GM19468 (cell line): ENCODE measurements around the gene UBA1.
A peak's percentile ranks its signal among the peaks of the same experiment; 100 is the strongest.

ENCODE experiments used
- ATAC-seq: cut with Tn5 transposase; IDR thresholded peaks from one replicate; pipeline ENCODE4 v1.9.1; 2021; ENCODE audit warnings: mild to moderate bottlenecking, moderate library complexity, moderate number of reproducible peaks; ENCODE audit not compliant: unreplicated experiment; ENCODE audit errors: extremely low read depth

Gene UBA1

DNA sequence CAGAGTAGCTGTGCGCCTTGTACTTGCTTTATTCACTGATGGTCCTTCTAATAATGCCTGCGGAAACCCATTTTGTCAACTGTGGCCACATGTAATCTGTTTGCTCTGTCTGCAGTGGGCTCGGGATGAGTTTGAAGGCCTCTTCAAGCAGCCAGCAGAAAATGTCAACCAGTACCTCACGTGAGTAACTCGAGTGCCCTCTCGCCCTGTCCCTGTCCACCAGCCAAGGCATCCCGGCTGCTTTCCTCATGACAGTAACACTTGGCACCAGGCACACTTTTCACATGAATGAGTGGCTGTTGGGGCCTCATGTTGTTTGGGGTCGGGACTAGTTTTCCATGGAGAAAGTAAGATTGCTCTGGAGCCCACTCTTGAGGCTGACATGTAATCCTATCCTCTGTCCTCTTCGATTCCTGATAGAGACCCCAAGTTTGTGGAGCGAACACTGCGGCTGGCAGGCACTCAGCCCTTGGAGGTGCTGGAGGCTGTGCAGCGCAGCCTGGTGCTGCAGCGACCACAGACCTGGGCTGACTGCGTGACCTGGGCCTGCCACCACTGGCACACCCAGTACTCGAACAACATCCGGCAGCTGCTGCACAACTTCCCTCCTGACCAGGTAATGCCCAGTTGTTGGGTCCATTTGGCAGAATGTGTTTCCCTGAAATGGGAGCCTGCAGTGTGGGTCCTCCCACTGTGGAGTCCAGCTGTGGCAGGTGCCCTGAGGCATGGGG is 16.0 kb downstream of the UBA1 start:
- ATAC-seq, result no peak

DNA sequence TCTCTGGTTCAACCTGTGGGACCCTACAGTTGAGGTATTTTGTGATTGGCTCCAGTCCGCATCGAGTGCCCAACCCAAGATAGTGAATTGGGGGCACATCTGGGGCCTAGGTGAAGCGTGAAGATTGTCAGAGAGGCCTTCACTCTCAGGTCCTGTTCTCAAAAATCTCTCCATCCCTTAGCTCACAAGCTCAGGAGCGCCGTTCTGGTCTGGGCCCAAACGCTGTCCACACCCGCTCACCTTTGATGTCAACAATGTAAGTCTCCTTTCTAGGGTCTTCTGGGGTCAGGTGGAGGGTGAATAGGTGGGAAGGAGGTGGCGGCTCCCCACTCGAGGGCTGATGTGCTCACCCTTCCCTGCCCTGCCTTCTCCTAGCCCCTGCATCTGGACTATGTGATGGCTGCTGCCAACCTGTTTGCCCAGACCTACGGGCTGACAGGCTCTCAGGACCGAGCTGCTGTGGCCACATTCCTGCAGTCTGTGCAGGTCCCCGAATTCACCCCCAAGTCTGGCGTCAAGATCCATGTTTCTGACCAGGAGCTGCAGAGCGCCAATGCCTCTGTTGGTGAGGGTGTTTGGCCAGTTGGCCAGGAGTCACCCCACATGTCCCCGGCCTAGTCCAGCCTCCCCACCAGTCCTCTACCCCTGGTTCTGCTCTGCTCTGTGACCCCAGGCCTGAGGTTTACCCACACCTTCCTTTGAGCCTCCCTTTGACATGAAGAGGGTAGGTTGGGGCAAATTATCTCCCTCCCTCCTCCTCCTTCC is 17.2 kb downstream of the UBA1 start:
- no peak for ATAC-seq

- ATAC-seq, result no peak
Observed at GRCh38 chrX:47212381-47213293, 19.0 kb downstream of the UBA1 start.

DNA sequence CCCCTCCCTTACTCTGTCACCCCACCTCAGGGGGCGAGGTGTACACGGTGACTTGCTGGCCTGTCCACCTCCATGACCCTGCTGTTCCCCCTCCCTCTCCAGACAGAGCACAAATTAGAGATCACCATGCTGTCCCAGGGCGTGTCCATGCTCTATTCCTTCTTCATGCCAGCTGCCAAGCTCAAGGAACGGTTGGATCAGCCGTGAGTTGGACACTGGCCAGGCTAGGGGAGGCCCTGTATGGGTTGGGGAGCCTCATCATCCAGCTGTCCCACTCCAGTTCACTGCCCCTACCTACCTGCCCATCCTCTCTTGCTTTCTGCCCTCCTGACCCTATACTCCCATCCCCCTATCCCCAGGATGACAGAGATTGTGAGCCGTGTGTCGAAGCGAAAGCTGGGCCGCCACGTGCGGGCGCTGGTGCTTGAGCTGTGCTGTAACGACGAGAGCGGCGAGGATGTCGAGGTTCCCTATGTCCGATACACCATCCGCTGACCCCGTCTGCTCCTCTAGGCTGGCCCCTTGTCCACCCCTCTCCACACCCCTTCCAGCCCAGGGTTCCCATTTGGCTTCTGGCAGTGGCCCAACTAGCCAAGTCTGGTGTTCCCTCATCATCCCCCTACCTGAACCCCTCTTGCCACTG is 20.9 kb downstream of the UBA1 start:
- no peak for ATAC-seq

DNA sequence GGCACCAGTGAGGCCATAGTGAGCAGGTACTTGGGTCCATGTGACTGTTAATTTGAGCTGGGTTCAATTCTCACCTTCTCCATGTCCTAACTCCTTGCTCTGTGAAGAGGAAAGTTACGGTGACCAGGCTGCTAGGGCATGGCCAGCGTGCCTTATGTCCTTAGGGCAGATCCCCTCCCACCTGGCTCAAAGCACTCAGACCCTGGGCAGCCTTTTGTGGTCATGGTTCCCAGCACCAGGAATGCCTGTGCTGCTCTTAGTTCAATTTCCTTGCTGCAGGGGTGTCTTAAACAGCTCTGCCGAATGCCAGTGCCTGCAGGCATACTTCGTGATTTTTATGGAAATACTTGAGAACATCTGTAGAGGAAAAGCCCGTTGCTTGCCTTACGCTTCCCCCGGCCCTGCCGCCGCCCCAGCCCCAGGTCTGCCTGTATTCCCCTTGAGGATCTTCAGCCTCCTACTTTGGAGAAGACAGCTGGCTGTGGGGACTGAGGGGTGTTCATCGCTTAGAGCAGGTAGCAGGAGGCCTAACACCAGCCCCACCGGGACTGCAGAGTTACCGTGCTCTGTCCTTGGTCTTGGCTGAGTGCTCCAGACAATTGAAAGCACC is 21.8 kb downstream of the UBA1 start:
- no peak for ATAC-seq

DNA sequence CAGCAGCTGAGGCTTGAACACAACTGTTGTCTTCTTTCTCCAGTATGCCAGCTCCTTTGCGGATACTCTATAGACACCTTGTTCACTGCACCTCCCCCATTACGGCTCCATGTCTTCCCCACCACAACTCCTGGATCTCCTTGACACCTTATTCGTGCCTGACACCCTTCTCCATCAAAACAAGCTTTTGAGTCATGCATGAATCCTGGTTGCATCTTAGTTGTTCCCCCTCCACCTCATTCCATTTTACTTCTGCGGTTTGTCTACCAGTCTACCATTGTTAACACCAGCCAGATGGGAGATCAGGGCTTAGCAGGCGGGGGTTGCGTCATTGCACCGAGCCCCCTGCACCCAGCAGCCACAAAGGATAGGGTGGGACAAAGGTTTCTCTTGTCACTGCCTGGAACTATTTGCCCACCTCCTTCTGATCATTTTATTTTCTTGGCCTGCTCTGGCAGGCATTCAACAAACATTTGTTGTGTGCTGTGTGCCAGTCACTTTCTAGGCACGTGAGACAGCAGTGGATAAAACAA is 22.8 kb downstream of the UBA1 start:
- no peak for ATAC-seq

DNA sequence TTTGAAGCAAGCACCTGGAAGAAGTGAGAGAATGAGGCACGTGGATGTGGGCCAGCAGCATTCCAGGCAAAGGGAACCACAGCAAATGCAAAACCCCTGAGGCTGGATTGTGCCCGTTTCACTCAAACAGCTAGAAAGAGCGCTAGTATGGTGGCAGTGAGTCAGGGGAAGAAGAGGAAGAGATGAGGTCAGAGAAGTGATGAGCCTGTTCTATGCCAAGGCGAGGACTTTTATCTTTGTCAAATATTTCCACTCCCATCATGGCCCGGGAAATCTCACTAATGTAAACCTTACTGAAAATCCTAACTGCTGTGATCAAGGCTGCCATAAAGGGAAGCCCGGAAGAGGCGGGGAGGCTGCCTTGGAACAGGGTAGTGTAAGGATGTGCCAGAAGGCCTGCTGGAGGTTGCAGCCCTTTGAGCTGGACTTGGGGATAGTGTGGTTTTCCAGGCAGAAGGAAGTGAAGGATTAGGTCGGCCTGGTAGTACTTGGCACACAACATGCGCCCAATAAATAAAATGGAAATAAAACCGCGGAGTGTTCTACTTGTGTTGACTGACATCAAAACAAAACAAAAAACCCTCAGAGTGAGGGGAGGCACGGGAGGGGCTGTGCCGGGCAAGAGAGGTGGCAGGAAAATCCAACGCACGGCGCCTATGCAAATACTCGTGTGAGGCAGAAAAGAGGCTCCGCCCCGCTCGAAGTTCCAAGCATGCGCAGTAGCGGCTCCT is 23.7 kb downstream of the UBA1 start:
- ATAC-seq, result no peak

DNA sequence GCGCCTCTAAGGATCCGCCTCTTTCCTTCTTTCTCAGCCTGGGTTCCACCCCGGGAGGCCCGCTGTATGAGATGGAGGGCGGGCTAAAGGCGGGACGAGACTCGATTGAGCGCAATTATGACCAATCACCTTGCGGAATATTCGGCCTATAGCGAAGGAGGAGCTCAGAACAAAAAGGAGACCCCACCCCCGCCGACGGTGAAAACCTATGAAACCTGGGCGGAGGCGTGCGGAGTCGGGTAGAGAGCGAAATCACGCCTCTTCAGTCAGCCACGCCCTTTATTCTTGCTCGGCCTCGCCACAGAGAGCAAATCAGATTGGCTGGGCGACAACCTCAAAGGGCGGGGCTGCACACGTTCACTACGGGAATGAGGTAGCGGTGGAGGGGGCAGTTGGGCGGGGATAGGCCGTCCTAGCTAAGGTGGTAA is 24.2 kb downstream of the UBA1 start:
- ATAC-seq, result peak; percentile 86

DNA sequence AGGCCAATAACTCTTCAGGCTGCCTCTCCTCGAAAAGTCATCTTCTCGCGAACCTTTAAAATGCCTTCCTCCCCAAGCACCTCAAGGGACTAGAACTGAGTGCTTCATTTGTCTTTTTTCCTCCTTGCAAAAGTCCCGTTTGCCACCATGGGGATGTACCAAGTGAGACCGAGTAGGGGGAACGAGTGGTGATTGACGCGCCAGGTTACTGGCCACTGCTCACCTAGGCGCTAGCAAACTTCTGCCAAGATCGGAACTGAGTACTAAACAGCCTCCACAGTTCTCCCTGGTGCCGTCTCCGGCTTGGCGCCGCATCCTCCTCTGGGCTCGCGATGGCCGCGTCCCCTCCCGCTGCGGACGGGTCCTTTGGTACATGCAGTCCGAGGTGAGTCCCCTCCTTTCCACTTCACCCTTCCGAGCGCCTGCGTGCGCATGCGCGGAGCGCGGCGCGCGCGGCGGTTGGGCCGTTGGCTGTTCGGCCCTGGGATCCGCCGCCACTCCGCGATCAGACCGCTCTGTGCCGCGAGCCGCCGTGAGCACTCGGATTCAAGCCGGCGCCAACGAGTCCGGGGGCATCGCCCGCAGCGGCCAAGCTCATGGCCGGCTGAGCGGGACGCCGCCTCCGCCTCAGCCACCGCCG is 24.8 kb downstream of the UBA1 start, which contains the start of gene CDK16:
CDK16 (plus strand) TSS at position 402 of the 640 bp plus-strand sequence. CDS start 4,877 bp downstream, outside the sequence.
- peak; percentile 35 for ATAC-seq

GRCh38 chrX:47218920-47219815 is 25.5 kb downstream of the UBA1 start:
- ATAC-seq, result peak; percentile 0

DNA sequence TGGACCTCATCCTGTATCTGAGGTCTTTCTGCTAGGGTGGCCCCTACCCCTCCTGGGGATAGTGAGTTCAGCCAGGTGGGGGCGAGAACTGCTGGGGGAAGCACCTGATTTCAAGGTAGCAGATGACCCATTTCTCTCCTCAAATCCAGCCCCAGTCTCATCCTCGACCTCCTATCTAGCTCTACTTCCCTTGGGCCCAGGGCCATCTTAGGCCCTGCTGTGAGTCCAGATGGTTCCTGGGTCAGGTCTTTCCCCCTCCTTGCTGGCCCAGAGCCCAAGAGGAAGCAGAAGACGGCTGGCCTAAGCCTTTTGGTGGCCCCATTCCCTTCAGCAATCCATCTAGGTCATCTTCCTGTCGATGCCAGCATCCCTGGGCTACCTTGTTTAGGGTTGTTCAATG is 28.1 kb downstream of the UBA1 start:
- ATAC-seq, result no peak

DNA sequence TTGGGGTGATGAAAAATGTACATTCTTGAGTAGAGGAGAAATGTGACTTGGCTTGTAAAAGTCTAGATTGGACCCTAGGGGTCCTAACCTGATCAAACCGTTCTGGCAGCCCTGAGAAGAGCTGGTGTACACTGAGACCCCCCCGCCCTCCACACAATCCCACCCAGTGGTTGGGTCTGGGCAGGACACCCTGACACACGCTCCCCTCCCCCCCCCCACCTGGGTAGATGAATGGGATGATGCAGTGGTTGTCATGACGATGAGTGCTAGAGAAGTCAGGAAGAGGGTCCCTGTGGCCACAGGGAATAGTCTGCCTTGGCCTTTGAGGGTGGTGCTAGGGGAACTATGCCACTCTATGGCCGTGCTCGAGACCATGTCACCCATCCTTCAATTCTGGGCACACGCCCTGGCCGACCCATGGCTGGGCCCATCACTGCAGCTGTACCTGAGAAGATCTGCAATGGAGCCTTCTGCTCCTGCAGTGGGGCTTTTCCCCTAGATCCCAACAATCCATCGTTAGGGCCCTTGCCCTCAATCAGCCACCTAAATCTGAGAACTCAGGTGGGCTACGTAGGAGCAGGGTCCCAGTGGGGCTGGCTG is 29.2 kb downstream of the UBA1 start:
- ATAC-seq, result no peak

DNA sequence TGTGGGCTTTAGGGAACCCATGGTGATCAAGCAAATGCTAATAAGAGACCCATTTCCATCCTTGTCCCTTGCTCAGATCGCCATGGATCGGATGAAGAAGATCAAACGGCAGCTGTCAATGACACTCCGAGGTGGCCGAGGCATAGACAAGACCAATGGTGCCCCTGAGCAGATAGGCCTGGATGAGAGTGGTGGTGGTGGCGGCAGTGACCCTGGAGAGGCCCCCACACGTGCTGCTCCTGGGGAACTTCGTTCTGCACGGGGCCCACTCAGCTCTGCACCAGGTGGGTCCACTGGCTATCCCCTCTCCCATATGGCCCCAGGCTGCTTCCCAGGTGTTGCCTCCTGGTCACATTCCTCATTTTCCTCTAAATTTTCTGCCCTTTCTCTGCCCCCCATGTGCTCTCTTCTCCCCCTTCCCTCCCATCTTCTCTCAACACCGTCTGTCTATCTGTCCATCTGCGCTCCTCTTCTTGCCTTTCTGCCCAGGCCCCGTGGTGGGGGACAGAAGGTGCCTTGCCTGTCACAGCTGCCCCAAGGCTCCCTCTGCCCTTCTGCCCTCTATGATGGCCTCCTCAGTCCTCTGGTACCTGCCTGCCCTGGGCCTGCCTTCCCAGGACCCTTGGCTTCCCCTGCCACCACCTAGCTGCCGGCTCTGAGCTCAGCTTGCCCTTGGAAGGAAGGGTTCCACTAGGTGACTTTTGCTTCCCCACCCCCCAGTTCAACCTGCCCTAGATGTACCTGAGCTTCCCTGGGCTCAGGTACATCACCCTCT is 30.0 kb downstream of the UBA1 start:
- ATAC-seq, result no peak

DNA sequence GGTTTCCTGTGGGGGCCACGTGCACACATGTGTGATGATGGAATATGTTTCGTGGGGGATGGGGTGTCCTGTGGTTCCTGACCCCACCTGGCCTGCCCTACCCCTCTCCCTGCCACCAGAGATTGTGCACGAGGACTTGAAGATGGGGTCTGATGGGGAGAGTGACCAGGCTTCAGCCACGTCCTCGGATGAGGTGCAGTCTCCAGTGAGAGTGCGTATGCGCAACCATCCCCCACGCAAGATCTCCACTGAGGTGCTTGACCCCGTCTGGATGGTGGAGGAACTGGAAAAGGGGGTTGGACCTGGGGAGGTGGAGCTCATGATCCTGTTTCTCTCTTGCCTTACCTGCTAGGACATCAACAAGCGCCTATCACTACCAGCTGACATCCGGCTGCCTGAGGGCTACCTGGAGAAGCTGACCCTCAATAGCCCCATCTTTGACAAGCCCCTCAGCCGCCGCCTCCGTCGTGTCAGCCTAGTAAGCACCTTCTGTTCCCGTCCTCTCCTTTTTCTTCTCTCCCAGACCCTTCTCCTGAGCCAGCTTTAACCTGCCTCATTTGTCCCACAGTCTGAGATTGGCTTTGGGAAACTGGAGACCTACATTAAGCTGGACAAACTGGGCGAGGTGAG is 30.8 kb downstream of the UBA1 start:
- no peak for ATAC-seq

- ATAC-seq, result no peak
Observed at GRCh38 chrX:47224896-47225290, 31.3 kb downstream of the UBA1 start.

GRCh38 chrX:47226071-47226470 is 32.4 kb downstream of the UBA1 start:
- ATAC-seq, result no peak
